HG02938 (cell line): ENCODE measurements around the gene BBS12.
A peak's percentile ranks its signal among the peaks of the same experiment; 100 is the strongest.

Experiments
- ATAC-seq: cut with Tn5 transposase; IDR thresholded peaks from one replicate; pipeline ENCODE4 v1.9.1; 2021; ENCODE audit warnings: mild to moderate bottlenecking, moderate library complexity; ENCODE audit not compliant: unreplicated experiment

The BBS12 gene

DNA sequence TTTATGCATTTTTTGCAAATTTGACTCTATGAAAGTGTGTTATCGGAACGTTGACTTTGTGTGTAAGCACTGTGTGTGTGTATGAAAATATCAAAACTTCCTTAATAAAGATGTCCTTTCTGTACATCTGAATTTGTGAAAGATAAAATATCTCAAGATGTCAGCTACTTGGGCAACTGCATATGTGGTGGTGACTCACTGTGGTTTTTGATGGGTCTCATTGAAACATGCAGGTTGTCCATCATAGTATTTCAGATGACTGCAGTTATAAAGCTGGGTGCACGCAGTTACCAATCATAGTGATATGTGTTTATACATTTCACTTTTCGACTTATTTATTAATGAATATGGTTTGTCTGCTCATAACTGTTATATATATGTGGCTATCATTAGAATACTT, 19.7 kb upstream of the BBS12 start:
- ATAC-seq, result no peak

DNA sequence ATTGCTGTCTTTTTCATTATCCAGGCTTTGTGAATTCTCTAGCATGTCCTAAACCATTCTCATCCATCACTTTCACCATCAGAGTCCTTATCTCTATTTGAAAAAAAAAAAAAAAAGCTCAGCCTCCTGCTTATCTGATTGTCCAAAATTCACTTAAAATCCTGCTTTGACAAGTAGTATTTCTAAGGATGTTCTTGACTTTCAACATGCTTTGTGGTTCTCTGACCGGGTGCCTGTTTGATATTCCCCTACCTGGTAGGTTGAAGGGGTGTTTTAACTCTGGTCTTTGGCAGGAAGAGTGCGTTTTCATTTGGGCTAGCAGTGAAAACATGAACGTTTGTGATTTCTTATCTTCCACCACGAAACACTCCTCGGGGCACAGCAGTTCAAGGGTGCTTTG, 17.3 kb upstream of the BBS12 start:
- no peak for ATAC-seq

DNA sequence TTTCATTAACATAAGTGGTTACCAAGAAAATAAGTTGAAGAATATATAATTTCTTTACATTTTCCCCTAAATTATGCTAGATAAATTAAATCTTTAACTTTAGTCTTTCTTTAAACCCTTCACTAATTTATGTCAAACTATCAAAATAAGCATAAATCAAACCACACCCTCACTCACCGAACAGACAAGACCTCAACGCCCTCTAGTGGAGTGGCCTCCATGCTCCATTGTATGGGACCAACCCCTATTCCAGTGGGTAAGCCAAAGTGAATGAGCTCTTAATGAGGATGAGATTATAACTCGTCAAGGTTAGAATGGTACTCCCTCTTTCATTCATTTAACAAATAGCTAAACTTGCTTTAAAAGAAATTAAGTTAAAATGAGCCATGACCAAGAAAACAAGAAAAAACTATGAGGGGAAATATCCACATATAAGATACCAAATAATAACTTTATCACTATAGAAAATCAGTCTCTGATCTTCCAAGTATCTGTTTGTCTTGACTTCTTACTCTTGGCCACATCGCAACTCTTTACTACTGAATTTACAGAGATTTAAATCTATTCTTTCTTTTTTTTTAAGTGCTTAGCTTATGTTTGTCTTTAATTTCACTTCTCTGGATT, 15.6 kb upstream of the BBS12 start:
- ATAC-seq, result peak; percentile 83

DNA sequence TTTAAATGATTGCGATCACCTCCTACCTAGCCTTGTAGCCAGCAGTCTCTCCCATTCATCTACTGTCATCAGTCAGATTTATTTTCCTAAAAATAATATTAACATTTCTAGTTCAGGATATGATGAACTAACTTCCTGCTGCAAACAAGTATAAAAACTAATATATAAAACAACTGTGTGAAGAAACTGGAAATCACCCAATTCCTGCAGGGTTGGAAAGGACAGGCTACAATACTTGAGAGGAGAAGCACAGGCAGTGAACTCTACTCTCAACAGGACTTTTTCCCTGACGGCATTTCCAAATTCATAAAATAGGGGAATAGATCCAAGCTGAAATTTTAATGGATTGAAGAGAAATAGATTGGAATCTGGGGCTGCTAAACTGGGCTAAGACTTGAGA, 14.2 kb upstream of the BBS12 start:
- ATAC-seq, result no peak

DNA sequence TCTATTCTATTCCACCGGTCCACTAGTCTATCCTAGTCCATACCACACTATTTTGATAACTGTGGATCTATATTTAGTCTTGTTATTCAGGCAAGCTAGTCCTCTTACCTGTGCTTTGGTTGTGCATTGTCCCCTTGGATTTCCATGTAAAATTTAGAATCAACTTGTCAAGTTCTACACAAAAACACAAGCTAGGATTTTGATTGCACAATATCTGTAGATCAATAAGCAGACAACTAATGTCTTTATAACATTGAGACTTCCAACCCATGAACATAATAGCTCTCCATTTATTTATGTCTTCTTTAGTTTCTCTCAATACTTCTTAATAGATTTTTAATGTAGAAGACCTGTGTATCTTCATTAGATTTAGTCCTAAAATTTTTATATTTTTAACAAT, 10.2 kb upstream of the BBS12 start:
- no peak for ATAC-seq

DNA sequence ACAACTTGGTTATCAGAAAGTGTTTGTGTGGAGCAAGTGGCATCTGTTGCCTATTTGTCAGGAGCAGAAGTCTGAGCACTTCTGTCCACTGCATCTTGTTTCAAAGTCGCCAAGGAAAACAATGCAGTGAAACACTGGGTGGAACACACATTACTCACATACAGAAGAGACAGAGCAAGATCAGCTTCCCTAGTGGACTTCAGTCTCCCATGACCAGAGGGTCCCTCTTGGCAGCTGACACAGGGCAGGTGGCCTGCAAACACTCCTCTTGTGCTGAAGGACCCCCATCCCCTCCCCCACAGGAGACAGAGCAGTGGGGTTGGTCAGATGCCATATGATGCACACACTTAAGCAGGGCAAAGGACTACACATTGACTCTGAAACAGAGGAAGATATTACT, 3.6 kb upstream of the BBS12 start:
- ATAC-seq, result no peak

DNA sequence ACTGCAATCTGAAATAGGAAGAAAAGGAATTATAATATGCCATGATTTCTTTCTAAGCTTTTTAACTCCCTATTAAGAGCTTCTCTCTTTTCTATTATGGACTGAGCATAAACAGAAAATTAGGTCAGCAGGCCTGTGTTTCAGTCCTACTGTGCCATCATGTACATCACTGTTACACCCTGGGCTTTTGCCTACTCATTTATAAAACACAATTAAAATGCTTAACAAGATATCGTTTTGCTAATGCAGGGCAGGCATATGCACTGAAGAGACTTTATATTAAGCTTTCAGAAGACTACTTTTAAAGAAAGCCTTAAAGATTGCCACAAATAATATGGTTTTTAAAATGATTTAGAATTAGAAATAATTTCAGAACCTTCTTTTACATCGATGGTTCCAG, 828 bp upstream of the BBS12 start:
- ATAC-seq, result no peak

DNA sequence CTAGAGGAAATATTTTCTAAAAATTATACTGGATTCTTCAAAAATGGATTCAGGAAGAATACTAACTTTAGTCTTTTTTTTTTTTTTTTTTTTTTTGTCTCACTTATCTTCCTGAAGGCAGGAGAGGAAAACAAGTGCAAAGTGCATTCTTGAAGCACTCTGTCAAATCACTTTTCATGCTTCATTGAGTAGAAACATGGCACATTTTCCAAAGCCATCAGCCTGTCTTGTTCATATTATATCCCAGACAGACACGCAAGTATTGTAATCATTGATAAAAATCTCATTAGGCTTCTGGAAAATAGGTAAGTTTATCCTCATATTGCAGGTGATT, 1.2 kb downstream of the BBS12 start:
- ATAC-seq, result no peak

DNA sequence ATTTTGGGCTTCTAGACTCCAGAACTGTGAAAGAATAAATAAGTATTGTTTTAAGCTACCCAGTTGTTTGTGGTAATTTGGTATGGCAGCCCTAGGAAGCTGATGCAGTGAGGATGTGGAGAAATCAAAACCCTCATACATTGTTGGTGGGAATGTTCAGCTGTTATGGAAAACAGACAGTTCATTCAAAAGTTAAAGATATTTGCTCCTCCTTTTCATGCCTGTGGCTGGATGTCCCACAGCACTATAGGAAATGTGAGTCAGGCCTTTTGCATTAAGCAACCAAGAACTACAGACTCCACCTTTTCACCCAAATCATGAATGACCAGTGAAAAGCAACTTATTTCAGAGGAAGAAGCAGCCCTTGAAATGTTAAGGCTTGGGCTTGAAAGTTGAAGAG, 6.7 kb downstream of the BBS12 start:
- ATAC-seq, result no peak

DNA sequence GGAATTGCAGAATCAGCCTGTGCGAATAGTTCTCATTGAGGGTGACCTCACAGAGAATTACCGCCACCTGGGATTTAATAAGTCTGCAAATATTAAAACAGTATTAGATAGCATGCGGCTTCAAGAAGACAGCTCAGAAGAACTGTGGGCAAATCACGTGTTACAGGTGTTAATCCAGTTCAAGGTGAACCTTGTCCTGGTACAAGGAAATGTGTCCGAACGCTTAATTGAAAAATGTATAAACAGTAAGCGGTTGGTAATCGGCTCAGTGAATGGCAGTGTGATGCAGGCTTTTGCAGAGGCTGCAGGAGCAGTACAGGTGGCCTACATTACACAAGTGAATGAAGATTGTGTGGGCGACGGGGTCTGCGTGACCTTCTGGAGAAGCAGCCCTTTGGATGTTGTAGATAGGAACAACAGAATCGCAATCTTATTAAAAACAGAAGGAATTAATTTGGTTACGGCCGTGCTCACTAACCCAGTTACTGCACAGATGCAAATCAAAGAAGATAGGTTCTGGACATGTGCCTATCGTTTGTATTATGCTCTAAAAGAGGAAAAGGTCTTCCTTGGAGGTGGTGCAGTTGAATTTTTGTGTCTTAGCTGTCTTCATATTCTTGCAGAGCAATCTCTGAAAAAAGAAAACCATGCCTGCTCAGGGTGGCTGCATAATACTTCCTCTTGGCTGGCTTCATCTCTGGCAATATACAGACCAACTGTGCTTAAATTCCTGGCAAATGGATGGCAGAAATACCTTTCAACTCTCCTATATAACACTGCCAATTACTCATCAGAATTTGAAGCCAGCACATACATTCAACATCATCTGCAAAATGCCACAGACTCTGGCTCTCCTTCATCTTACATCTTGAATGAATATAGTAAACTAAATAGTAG, 10.7 kb downstream of the BBS12 start:
- ATAC-seq, result no peak

DNA sequence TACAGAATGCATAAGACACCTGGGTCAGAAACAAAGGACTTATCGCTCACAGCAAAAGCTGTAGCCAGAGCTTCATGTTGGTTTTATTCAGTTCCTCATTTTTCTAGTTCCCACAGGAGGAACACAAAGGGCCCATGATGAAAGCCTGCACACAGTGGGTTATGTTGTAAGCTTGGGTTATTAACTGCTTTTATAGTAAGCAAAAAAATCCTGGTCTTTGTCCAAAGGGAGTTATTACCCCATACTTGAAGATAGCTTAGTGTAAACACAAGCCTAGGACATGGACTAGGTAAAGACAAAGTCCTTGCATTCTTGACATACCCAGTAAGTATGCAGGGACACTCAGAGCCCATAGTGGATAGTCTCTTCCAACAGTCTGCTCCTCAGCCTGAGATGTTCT, 11.7 kb downstream of the BBS12 start:
- ATAC-seq, result no peak

DNA sequence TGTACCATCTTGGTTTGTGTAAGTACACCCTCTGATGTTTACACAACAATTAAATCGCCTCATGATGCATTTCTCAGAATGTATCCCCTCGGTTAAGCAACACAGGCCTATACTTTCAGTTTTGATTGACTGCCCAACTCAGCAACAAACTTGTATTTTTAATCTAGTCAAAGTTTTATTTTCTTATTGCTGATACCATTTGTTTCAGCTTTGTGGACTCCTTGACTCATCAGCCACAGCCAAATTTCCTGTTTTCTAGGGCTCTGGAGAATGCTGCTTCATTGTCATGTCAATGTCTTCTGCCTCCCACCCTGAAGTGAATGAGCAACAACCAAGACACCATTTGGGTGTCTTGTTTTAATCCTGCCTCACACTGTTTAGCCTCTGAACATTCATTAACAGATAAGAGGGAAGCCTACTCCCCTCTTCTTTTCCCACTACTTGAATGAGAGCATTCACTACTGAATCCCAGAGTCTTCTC, 14.0 kb downstream of the BBS12 start:
- no peak for ATAC-seq

DNA sequence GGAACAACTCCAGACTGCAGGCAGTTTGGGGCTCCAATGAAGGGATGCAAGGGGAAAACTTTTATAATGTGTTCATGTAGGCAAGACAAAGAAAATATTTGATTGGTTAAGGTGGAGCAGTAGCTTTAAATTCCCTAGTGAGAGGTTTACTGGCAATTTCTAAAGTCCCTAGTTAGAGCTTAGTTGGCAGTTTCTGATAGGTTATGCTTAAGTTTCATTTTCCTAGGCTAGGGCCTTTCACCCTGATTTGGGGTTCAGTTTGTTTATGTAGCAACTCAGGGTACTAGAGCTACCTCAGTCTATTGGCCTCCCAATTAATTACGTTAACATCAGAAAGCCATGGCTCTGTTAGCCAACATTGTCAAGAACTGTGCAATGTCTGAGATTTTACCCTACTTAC, 14.6 kb downstream of the BBS12 start:
- ATAC-seq, result no peak

DNA sequence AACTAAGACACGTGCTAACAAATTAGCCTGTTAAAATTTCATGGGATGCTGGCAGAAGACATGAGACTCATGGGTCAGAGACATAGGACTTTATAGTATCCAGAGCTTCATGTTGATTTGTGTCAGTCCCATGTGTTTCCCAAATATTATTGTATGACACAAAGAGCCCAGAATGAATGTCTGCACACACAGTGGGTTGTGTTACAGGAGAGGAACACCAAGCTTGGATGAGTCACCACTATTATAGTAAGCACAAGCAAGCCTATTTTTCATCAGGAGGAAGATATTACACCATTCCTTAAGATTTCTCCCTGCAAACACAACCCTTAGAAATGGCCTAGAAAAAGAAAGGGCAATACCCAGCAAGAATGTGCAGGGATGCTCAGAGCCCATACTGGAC, 15.4 kb downstream of the BBS12 start:
- ATAC-seq, result no peak

DNA sequence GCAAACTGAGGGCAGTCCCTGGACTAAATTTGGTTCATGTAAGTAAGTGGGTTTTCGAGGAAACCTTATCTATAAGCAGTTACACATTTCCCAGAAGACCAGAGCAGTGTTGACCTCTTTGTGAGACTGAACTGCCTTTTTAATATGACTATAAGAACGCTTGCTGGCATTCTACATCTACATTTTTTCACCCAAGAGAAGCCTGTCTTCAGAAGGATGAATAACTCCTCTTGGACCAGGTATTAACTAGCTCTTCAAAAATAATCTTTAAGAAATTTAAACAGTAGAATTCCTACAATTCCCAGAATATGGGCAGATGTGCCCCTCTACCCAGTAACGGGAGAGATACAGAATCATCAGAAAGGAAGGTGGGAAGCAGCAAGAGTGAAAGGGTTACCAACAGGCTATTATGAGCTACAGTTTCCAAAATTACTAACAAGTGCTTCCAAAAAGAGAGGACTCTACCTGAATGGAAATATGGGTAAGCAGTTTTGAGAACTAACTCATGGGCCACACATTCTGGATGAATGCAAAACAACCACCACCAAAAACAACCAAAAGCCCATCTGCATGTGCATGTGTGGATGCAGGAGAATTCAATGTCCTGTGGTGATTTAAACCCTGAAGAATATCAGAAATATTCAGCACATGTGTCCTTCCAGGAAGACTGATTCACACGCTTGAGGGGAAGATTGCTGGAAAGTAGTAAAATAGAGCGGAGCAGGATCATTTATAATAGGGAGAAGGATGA, 17.4 kb downstream of the BBS12 start:
- ATAC-seq, result no peak

DNA sequence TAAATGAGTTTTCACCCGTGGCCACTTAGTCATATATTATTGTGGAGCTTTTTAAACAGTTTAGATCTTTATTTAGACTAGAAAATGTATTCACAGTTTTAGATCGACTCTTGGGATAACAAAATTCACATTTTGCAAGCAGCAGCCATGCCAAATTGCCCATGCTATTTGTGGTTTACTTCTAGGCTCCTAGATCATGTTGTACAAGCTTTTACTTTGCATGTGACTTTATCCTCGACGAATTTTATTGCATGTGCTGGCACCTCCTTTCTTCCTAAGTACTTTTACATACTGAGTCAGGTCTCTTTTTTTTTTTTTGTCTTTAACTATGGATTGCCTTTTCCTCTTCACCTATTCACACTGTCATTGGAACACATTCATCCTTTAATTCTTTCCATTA, 23.2 kb downstream of the BBS12 start:
- no peak for ATAC-seq

DNA sequence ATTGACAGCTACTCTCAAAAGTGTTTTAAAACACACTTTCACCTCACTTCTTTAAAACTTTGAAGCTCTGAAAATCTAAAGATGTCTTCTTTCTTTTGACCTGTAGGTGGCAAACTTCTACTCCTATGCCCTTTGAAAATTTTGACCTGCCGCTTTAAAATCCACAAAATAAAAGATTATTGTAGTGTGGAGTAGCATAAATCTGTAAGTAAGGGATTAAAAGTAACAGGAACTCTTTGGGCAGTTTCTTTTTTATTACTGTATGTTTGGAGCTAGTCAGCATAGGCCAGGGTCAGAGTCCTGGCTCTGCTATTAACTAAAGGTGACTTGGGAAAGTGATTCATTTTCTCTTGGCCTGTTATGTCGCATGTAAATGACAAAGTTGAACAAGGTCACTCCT, 25.5 kb downstream of the BBS12 start:
- no peak for ATAC-seq

DNA sequence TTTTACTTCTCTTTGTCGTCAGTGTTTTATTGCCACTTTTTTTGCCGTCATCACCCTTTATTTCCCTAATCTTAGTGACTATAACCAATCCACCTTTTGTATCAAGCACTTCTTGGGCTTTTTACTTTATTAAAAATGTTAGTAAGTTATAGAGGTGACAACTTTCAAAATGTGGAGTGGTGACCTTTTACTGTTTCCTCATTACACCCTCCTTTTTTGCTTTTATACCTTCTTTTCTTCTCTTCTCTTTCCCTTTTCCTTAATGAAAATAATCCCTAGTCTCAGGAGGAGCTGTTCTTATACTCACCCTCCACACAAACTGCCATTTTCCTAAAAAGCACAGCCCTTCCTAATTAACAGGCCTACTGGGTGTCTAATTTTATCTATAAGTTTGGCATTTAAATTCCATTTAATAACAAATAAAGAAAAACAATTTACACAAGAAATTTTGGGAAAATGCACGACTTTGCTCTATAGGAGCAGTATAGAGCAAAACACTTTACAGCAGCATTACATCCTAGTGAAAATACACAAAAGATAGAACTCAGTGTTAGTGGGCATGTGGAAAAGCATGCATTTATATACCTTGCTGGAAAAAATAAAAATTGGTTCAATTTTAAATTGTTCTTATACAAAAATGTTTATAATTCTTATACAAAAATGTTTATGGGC, 27.3 kb downstream of the BBS12 start:
- ATAC-seq, result no peak

DNA sequence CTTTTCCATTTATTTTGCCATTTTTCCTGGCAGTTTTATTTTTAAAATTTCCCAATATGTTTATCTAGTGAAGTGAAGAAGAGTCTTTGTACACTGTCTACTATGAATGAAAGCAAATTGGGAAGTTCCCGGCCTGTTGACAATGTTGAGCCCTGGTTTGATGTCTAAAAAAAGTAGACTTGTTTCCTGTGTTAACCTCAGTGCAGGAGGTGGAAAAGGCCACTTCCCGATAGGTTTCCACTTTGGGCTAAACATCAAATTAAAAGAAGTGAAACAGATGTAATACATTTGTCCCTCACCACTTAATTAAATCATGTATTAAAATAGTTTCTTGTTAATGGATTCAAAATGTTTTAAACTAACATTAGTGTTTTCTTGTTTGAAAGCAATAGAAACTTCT, 30.0 kb downstream of the BBS12 start:
- ATAC-seq, result no peak

DNA sequence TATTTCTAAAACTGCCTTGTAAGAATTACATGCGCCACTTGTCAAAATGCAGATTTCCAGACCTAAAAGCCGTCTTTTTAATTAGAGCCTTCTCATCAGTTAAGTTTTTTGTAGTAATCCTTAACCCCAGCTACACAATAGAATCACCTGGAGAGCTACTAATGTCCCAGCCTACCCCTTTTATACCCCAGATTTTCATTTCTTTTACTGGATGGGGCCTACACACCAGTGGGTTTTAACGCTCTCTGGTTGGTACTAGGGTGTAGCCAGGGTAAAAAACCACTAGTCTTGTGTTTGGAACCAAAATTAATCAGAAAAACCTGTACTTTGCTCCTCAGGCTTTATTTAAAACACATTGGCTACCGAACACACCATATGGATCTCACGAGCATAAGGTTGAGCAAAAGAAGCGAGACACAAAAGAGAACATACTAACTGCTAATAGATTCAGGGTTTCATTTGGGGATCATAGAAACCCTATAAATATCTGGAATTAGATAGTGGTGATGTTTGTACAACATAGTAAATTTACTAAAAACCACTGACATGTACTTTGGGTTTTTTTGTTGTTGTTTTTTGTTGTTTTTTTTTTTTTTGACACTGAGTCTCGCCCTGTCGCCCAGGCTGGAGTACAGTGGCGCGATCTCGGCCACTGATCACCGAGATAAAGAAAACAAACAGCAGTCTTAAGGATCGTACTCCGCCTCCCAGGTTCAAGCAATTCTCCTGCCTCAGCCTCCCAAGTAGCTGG, 30.6 kb downstream of the BBS12 start:
- no peak for ATAC-seq
